ENCODE measurements around the gene DEFB114. TPM values are rescaled to one million over a fixed set of nuclear protein-coding genes. Genes with fewer than 3 reads are reported as not detected.

DEFB114 gene
- total and polyA plus RNA-seq, 2 donors (not counting 1 experiment from before 2014, with no cell fraction given): not detected

- Histone ChIP-seq H2AFZ (ENCODE audit: insufficient read depth, low read depth, low read length, poor library complexity, severe bottlenecking) (no peak overlapping the region), H4K20me1 (ENCODE audit: control insufficient read depth, insufficient read depth, low read length, poor library complexity, severe bottlenecking) (no peaks in the 10 kb centered on the region), H3K9me3 (ENCODE audit: control extremely low read depth in 1 of 3, control insufficient read depth in 2 of 3, insufficient read depth in 1 of 3, low read length in 2 of 3) (no peaks in the 10 kb centered on the region), H3K27me3 (replicated peaks in 1 of 4; ENCODE audit: control extremely low read depth in 1 of 4, control insufficient read depth in 3 of 4, insufficient read depth in 4 of 4, low read length in 3 of 4) (no peaks in the 10 kb centered on the region), H3K36me3 (replicated peaks in 1 of 2; ENCODE audit: control extremely low read depth in 1 of 2, control insufficient read depth in 1 of 2, extremely low read depth in 1 of 2, insufficient read depth in 2 of 2, low read length in 1 of 2) (no peaks in the 10 kb centered on the region), H3K4me2 (replicated peaks; ENCODE audit: low read depth, low read length, poor library complexity, severe bottlenecking) (no peak overlapping the region), H3K4me3 (ENCODE audit: control extremely low read depth in 1 of 5, extremely low read depth in 1 of 5, insufficient read depth in 1 of 5, low read depth in 2 of 5, low read length in 4 of 5) (no peak overlapping the region), H3K27ac (ENCODE audit: low read length in 2 of 2) (no peak overlapping the region), H3K4me1 (ENCODE audit: control insufficient read depth in 2 of 2, insufficient read depth in 2 of 2, low read length in 2 of 2) (no peaks in the 10 kb centered on the region), H3K9ac (ENCODE audit: low read length) (no peak overlapping the region), H3K79me2 (ENCODE audit: control insufficient read depth, insufficient read depth, low read length) (no peaks in the 10 kb centered on the region)
- WGBS (ENCODE audit: insufficient coverage): no CpG with 5 or more reads among the region's 1 CpG
- Mint-ChIP-seq H3K27ac (no peak overlapping the region), H3K4me1 (no peaks in the 10 kb centered on the region), H3K27me3 (no peaks in the 10 kb centered on the region), H3K9me3 (ENCODE audit: insufficient read depth) (peaks cover 10% of the 10 kb centered on the region), H3K4me3 (no peak overlapping the region)
- DNase-seq (no peak), ATAC-seq (ENCODE audit: low read depth) (no peak)
- CTCF ChIA-PET: no interaction called here
- POLR2A ChIA-PET: no interaction called here
- TF ChIP-seq CTCF (IDR thresholded peaks at IDR 0.05) (no peak), EZH2 (IDR thresholded peaks at IDR 0.05; ENCODE audit: borderline replicate concordance, insufficient read depth, low read depth, low read length, poor library complexity, severe bottlenecking) (no peak)
- intact Hi-C loops (cut with micrococcal nuclease): no loop called here
Measured at GRCh38 chr6:49958180-49958579, 5.8 kb downstream of the DEFB114 start.

- Histone ChIP-seq H3K4me3 (ENCODE audit: control extremely low read depth in 1 of 5, extremely low read depth in 1 of 5, insufficient read depth in 1 of 5, low read depth in 2 of 5, low read length in 4 of 5) (no peak overlapping the region), H3K79me2 (ENCODE audit: control insufficient read depth, insufficient read depth, low read length) (no peaks in the 10 kb centered on the region), H3K27ac (ENCODE audit: low read length in 2 of 2) (no peak overlapping the region), H3K36me3 (replicated peaks in 1 of 2; ENCODE audit: control extremely low read depth in 1 of 2, control insufficient read depth in 1 of 2, extremely low read depth in 1 of 2, insufficient read depth in 2 of 2, low read length in 1 of 2) (no peaks in the 10 kb centered on the region), H3K9ac (ENCODE audit: low read length) (no peak overlapping the region), H3K27me3 (replicated peaks in 1 of 4; ENCODE audit: control extremely low read depth in 1 of 4, control insufficient read depth in 3 of 4, insufficient read depth in 4 of 4, low read length in 3 of 4) (no peaks in the 10 kb centered on the region), H3K4me2 (replicated peaks; ENCODE audit: low read depth, low read length, poor library complexity, severe bottlenecking) (no peak overlapping the region), H4K20me1 (ENCODE audit: control insufficient read depth, insufficient read depth, low read length, poor library complexity, severe bottlenecking) (no peaks in the 10 kb centered on the region), H3K9me3 (ENCODE audit: control extremely low read depth in 1 of 3, control insufficient read depth in 2 of 3, insufficient read depth in 1 of 3, low read length in 2 of 3) (no peaks in the 10 kb centered on the region), H2AFZ (ENCODE audit: insufficient read depth, low read depth, low read length, poor library complexity, severe bottlenecking) (no peak overlapping the region), H3K4me1 (ENCODE audit: control insufficient read depth in 2 of 2, insufficient read depth in 2 of 2, low read length in 2 of 2) (no peaks in the 10 kb centered on the region)
- TF ChIP-seq EZH2 (IDR thresholded peaks at IDR 0.05; ENCODE audit: borderline replicate concordance, insufficient read depth, low read depth, low read length, poor library complexity, severe bottlenecking) (no peak), CTCF (IDR thresholded peaks at IDR 0.05) (no peak)
- ChIA-PET CTCF (no interaction called here), POLR2A (no interaction called here)
- DNase-seq (no peak), ATAC-seq (ENCODE audit: low read depth) (no peak)
- intact Hi-C loops (cut with micrococcal nuclease): no loop called here
- H3K4me1 Mint-ChIP-seq: no peaks in the 10 kb centered on the region
- peaks cover 10% of the 10 kb centered on the region for H3K9me3 Mint-ChIP-seq (ENCODE audit: insufficient read depth)
- H3K27ac Mint-ChIP-seq: no peak overlapping the region
- no peaks in the 10 kb centered on the region for H3K27me3 Mint-ChIP-seq
- H3K4me3 Mint-ChIP-seq: no peak overlapping the region
Measured at GRCh38 chr6:49955847-49956246, 8.1 kb downstream of the DEFB114 start.
